Esophagus muscularis mucosa (tissue), 3 donors: ENCODE measurements around the gene CLSTN3.

Experiments
- POLR2A ChIP-seq: fragments of 450-650 bp; IDR thresholded peaks from one replicate; pipeline ENCODE4 v1.6.1; 2017; ENCODE audit warnings: antibody characterized with exemption, moderate library complexity, mild to moderate bottlenecking, low read depth
- POLR2AphosphoS5 ChIP-seq, 2 donors: sonication (generic); formaldehyde crosslinking; IDR thresholded peaks; one replicate each; pipeline ENCODE4 v1.6.1; 2017; ENCODE audit warnings: antibody characterized with exemption in 2 of 2
- TF ChIP-seq, protein P1 (sequence below), 3 experiments: fragments of 200-600 bp in 2 of 3; fragments of 450-650 bp in 1 of 3; sonication (generic) in 2 of 3; IDR thresholded peaks; one replicate each; pipeline ENCODE4 v1.5.1; 2017 to 2019; ENCODE audit warnings: antibody characterized with exemption in 3 of 3, mild to moderate bottlenecking in 2 of 3, moderate library complexity in 1 of 3

DNA sequence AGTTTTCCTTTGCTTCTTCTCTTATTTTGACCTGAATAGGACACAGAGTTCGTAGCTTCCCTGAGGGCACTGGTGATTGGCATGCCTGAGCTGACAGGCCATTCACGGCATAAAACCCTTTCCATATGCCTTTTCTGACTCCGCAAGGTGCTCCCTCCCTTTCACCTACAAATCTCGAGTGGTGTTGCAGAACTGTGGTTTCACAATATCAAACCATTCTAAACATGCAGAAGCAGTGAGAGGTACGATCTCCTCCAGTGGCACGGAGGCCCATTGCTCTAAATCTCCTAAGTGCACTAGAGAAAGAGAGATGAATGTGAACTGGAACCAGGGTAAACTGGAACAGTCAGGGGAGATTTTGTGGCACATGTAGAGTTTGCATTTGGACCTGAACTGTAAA is 23.9 kb downstream of the CLSTN3 start:
- TF ChIP-seq POLR2A = no peak
- TF ChIP-seq, protein P1, sequence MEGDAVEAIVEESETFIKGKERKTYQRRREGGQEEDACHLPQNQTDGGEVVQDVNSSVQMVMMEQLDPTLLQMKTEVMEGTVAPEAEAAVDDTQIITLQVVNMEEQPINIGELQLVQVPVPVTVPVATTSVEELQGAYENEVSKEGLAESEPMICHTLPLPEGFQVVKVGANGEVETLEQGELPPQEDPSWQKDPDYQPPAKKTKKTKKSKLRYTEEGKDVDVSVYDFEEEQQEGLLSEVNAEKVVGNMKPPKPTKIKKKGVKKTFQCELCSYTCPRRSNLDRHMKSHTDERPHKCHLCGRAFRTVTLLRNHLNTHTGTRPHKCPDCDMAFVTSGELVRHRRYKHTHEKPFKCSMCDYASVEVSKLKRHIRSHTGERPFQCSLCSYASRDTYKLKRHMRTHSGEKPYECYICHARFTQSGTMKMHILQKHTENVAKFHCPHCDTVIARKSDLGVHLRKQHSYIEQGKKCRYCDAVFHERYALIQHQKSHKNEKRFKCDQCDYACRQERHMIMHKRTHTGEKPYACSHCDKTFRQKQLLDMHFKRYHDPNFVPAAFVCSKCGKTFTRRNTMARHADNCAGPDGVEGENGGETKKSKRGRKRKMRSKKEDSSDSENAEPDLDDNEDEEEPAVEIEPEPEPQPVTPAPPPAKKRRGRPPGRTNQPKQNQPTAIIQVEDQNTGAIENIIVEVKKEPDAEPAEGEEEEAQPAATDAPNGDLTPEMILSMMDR (IDR thresholded peaks at IDR 0.05) = no peak
- no peak for TF ChIP-seq POLR2AphosphoS5 (IDR thresholded peaks at IDR 0.05)
